ENCODE results near the gene WWOX. TPM values are rescaled to one million over a fixed set of nuclear protein-coding genes. Genes with fewer than 3 reads are reported as not detected.

Gene WWOX
- total RNA-seq, 1 donor from 2014 or later, result 12.6 TPM

- FAIRE-seq (no peak), DNase-seq (ENCODE audit: low read depth) (no peak)
- no peak for TF ChIP-seq CTCF (IDR thresholded peaks at IDR 0.05; ENCODE audit: insufficient read depth, low read length, severe bottlenecking)
- Histone ChIP-seq H3K36me3 (ENCODE audit: control insufficient read depth, insufficient read depth, low read length) (no peaks in the 10 kb centered on the region), H3K4me3 (ENCODE audit: low read depth, low read length) (no peak overlapping the region), H3K27me3 (ENCODE audit: control insufficient read depth, insufficient read depth, low read length) (no peaks in the 10 kb centered on the region)
Measured at GRCh38 chr16:78607022-78607421, 507.6 kb downstream of the WWOX start.

- DNase-seq (ENCODE audit: low read depth) (peak; percentile 59), FAIRE-seq (no peak)
- H3K27me3 ChIP-seq (ENCODE audit: control insufficient read depth, insufficient read depth, low read length), result no peaks in the 10 kb centered on the region
- TF ChIP-seq CTCF (IDR thresholded peaks at IDR 0.05; ENCODE audit: insufficient read depth, low read length, severe bottlenecking), result no peak
- H3K4me3 ChIP-seq (ENCODE audit: low read depth, low read length), result no peak overlapping the region
- H3K36me3 ChIP-seq (ENCODE audit: control insufficient read depth, insufficient read depth, low read length), result no peaks in the 10 kb centered on the region
Measured at GRCh38 chr16:78607465-78607864, 508.0 kb downstream of the WWOX start.

- TF ChIP-seq CTCF (IDR thresholded peaks at IDR 0.05; ENCODE audit: insufficient read depth, low read length, severe bottlenecking), result no peak
Measured at GRCh38 chr16:78608305-78608776, 508.9 kb downstream of the WWOX start.

GRCh38 chr16:78609402-78610274 lies 510.2 kb downstream of the WWOX start:
- no peaks in the 10 kb centered on the region for H3K36me3 ChIP-seq (ENCODE audit: control insufficient read depth, insufficient read depth, low read length)
- no peak for DNase-seq (ENCODE audit: low read depth)
- H3K27me3 ChIP-seq (ENCODE audit: control insufficient read depth, insufficient read depth, low read length), result no peaks in the 10 kb centered on the region
- no peak for TF ChIP-seq CTCF (IDR thresholded peaks at IDR 0.05; ENCODE audit: insufficient read depth, low read length, severe bottlenecking)
- no peak for FAIRE-seq
- no peak overlapping the region for H3K4me3 ChIP-seq (ENCODE audit: low read depth, low read length)

More at GRCh38 chr16:78608305-78608776, 508.9 kb downstream of the WWOX start:
- no peak overlapping the region for H3K4me3 ChIP-seq (ENCODE audit: low read depth, low read length)
- DNase-seq (ENCODE audit: low read depth) (no peak), FAIRE-seq (no peak)
- H3K27me3 ChIP-seq (ENCODE audit: control insufficient read depth, insufficient read depth, low read length), result no peaks in the 10 kb centered on the region
- no peaks in the 10 kb centered on the region for H3K36me3 ChIP-seq (ENCODE audit: control insufficient read depth, insufficient read depth, low read length)

GRCh38 chr16:78611318-78611717 lies 511.9 kb downstream of the WWOX start:
- DNase-seq (ENCODE audit: low read depth), result no peak
- no peak for TF ChIP-seq CTCF (IDR thresholded peaks at IDR 0.05; ENCODE audit: insufficient read depth, low read length, severe bottlenecking)
- FAIRE-seq, result no peak
- Histone ChIP-seq H3K27me3 (ENCODE audit: control insufficient read depth, insufficient read depth, low read length) (no peaks in the 10 kb centered on the region), H3K4me3 (ENCODE audit: low read depth, low read length) (no peak overlapping the region), H3K36me3 (ENCODE audit: control insufficient read depth, insufficient read depth, low read length) (no peaks in the 10 kb centered on the region)

Measured in bronchial epithelial cell (primary cell).